ENCODE data around the gene HADH. TPM values are rescaled to one million over a fixed set of nuclear protein-coding genes. Genes with fewer than 3 reads are reported as not detected.

The HADH gene
- polyA plus RNA-seq, 1 of the 3 experiments (the other 2 are of a cell fraction), result 19.4 TPM

DNA sequence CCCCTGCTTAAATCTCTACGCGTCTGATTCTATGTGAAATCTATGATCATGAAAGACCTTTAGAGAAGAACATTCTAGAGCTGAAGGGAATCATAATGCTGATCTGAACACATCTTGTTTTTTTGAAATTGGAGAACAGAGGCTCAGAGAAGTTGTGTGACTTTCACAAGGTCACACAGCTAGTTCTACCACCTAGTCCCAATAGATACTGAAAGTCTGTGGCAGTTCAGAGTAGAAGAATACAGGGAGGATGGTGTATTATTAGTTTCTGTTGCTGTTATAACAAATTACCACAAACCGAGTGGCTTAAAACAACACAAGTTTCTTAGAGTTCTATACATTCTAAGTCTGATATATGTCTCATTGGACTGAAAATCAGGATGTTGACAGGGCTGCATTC lies 43.9 kb upstream of the HADH start (continued):
- TF ChIP-seq, protein P1, sequence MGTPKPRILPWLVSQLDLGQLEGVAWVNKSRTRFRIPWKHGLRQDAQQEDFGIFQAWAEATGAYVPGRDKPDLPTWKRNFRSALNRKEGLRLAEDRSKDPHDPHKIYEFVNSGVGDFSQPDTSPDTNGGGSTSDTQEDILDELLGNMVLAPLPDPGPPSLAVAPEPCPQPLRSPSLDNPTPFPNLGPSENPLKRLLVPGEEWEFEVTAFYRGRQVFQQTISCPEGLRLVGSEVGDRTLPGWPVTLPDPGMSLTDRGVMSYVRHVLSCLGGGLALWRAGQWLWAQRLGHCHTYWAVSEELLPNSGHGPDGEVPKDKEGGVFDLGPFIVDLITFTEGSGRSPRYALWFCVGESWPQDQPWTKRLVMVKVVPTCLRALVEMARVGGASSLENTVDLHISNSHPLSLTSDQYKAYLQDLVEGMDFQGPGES (IDR thresholded peaks at IDR 0.05; ENCODE audit: low read depth, low read length), result no peak

DNA sequence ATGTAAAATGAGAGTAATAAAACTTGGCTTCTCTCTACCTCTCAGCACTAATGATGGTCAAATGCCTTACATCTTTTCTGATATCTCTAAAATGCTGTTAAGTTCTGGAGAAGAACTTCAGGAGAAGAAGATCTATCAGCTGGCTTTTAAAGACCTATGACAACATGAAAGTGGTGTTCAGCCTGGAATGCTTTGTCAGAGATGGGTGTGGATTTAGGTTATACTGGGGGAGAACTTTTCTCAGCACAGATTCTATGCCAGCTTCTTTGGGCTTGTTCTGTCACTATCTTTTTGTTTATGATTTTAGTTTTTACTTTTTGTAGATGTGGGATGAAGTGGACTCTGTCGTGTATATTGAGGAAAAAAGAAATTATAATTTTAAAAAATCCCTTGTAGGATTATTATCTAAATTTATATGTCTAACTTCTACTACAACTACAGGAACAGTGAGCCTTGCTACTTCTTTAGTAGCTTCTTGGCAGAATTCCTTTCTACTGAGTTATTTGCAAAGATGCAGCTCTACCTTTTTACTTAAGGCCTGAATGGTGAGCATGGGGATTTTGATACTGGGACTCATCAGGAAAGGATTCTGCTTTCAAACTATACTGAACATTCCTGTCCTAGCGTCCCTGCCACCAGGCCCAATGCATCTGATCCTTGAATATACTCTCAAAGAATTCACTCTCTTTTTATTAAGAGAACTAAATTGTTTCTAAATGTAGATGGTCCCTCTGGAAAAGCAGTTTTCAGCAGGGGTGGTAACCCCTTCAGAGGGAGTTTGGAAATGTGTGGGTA lies 38.7 kb upstream of the HADH start:
- ChIA-PET POLR2A (no interaction called here), CTCF (no interaction called here)
- H3K9me2 ChIP-seq, result no peaks in the 10 kb centered on the region
- no peak overlapping the region for H2AFZ ChIP-seq (ENCODE audit: low read depth)
- H4K20me1 ChIP-seq (ENCODE audit: insufficient read depth), result no peaks in the 10 kb centered on the region
- H3K27ac ChIP-seq (ENCODE audit: low read depth in 2 of 2, low read length in 1 of 2), result peak overlapping the region in 1 of 2 experiments; percentile 57; a peak in 2 of 4 replicates
- TF ChIP-seq NRF1 (IDR thresholded peaks at IDR 0.05; ENCODE audit: low read depth, low read length) (no peak), TAF1 (IDR thresholded peaks at IDR 0.05; ENCODE audit: borderline replicate concordance, low read depth, low read length) (no peak), RCOR1 (IDR thresholded peaks at IDR 0.05; ENCODE audit: low read length) (no peak), JUND (IDR thresholded peaks at IDR 0.05) (no peak), YY1 (IDR thresholded peaks at IDR 0.05; ENCODE audit: low read depth) (no peak), POLR2AphosphoS5 (IDR thresholded peaks at IDR 0.05; ENCODE audit: low read depth, low read length) (no peak), MXI1 (IDR thresholded peaks at IDR 0.05; ENCODE audit: low read depth, low read length) (no peak)
- TF ChIP-seq, protein P2, sequence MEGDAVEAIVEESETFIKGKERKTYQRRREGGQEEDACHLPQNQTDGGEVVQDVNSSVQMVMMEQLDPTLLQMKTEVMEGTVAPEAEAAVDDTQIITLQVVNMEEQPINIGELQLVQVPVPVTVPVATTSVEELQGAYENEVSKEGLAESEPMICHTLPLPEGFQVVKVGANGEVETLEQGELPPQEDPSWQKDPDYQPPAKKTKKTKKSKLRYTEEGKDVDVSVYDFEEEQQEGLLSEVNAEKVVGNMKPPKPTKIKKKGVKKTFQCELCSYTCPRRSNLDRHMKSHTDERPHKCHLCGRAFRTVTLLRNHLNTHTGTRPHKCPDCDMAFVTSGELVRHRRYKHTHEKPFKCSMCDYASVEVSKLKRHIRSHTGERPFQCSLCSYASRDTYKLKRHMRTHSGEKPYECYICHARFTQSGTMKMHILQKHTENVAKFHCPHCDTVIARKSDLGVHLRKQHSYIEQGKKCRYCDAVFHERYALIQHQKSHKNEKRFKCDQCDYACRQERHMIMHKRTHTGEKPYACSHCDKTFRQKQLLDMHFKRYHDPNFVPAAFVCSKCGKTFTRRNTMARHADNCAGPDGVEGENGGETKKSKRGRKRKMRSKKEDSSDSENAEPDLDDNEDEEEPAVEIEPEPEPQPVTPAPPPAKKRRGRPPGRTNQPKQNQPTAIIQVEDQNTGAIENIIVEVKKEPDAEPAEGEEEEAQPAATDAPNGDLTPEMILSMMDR (IDR thresholded peaks at IDR 0.05), result no peak
- TF ChIP-seq, protein P3, sequence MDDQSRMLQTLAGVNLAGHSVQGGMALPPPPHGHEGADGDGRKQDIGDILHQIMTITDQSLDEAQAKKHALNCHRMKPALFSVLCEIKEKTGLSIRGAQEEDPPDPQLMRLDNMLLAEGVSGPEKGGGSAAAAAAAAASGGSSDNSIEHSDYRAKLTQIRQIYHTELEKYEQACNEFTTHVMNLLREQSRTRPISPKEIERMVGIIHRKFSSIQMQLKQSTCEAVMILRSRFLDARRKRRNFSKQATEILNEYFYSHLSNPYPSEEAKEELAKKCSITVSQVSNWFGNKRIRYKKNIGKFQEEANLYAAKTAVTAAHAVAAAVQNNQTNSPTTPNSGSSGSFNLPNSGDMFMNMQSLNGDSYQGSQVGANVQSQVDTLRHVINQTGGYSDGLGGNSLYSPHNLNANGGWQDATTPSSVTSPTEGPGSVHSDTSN (IDR thresholded peaks at IDR 0.05), result no peak
- H3K4me3 ChIP-seq (ENCODE audit: low read depth in 2 of 2, low read length in 1 of 2), result no peak overlapping the region
- H3K9me3 ChIP-seq, result no peaks in the 10 kb centered on the region
- no peaks in the 10 kb centered on the region for H3K79me2 ChIP-seq (ENCODE audit: insufficient read depth)
- peaks cover 6 to 12% of the 10 kb centered on the region in 2 experiments for H3K36me3 ChIP-seq (replicated peaks in 1 of 2; ENCODE audit: control insufficient read depth in 1 of 2, insufficient read depth in 2 of 2, low read length in 1 of 2)
- H3K9ac ChIP-seq, result no peak overlapping the region
- no peak overlapping the region for H3K4me2 ChIP-seq
- H3K4me1 ChIP-seq (ENCODE audit: control insufficient read depth in 1 of 2, insufficient read depth in 2 of 2, low read depth in 1 of 2, low read length in 1 of 2), result no peaks in the 10 kb centered on the region
- 73% methylated on average over 2 of the region's 2 CpGs for WGBS (ENCODE audit: low lambda C conversion rate)
- H3K27me3 ChIP-seq (ENCODE audit: insufficient read depth), result no peaks in the 10 kb centered on the region
- no peak for DNase-seq
- peaks cover 10% of the 10 kb centered on the region for H3F3A ChIP-seq (replicated peaks; ENCODE audit: insufficient read depth)

DNA sequence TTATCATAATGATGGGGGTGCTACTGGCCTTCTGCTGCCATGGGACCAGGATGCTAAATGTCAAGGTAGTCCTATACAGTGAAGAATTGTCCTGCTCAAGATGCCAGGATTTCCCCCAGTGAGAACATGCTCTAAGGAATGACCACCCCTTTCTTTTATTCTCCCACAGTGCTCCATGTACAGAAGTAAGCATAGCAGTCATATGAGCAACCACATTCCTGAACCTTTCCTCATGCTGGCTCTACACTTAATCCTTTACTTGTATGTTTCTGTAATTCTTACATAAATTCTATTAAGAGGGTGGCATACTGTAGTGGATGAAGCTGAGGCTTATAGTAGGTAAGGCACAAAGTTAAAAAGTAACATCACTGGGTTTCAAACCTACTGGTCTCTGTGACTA lies 38.1 kb upstream of the HADH start:
- POLR2A ChIA-PET, result no interaction called here
- H2AFZ ChIP-seq (ENCODE audit: low read depth), result no peak overlapping the region
- peaks cover 10% of the 10 kb centered on the region for H3F3A ChIP-seq (replicated peaks; ENCODE audit: insufficient read depth)
- H3K27ac ChIP-seq (ENCODE audit: low read depth in 2 of 2, low read length in 1 of 2), result peak overlapping the region in 1 of 2 experiments; percentile 57; a peak in 2 of 4 replicates
- no peak overlapping the region for H3K9ac ChIP-seq
- no peaks in the 10 kb centered on the region for H3K9me3 ChIP-seq
- no peak for DNase-seq
- no peaks in the 10 kb centered on the region for H3K9me2 ChIP-seq
- H3K4me1 ChIP-seq (ENCODE audit: control insufficient read depth in 1 of 2, insufficient read depth in 2 of 2, low read depth in 1 of 2, low read length in 1 of 2), result no peaks in the 10 kb centered on the region
- H3K79me2 ChIP-seq (ENCODE audit: insufficient read depth), result no peaks in the 10 kb centered on the region
- CTCF ChIA-PET, result interaction anchor here (0.8 to 1.2 kb wide), 3 partner anchors 20 to 374 kb away, joined by 3 to 4 read pairs (median 3); partner anchors contain the start of gene CYP2U1
- peaks cover 6 to 9% of the 10 kb centered on the region in 2 experiments for H3K36me3 ChIP-seq (replicated peaks in 1 of 2; ENCODE audit: control insufficient read depth in 1 of 2, insufficient read depth in 2 of 2, low read length in 1 of 2)
- no peaks in the 10 kb centered on the region for H4K20me1 ChIP-seq (ENCODE audit: insufficient read depth)
- no peaks in the 10 kb centered on the region for H3K27me3 ChIP-seq (ENCODE audit: insufficient read depth)
- H3K4me3 ChIP-seq (ENCODE audit: low read depth in 2 of 2, low read length in 1 of 2), result no peak overlapping the region
- H3K4me2 ChIP-seq, result no peak overlapping the region
- TF ChIP-seq CHD2 (IDR thresholded peaks at IDR 0.05; ENCODE audit: low read length, partially characterized antibody) (no peak), MEF2A (IDR thresholded peaks at IDR 0.05; ENCODE audit: borderline replicate concordance, low read depth) (no peak), RFX5 (IDR thresholded peaks at IDR 0.05; ENCODE audit: low read length) (no peak)
- TF ChIP-seq, protein P4, sequence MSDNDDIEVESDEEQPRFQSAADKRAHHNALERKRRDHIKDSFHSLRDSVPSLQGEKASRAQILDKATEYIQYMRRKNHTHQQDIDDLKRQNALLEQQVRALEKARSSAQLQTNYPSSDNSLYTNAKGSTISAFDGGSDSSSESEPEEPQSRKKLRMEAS (IDR thresholded peaks at IDR 0.05; ENCODE audit: low read depth), result no peak
- TF ChIP-seq, protein P5, sequence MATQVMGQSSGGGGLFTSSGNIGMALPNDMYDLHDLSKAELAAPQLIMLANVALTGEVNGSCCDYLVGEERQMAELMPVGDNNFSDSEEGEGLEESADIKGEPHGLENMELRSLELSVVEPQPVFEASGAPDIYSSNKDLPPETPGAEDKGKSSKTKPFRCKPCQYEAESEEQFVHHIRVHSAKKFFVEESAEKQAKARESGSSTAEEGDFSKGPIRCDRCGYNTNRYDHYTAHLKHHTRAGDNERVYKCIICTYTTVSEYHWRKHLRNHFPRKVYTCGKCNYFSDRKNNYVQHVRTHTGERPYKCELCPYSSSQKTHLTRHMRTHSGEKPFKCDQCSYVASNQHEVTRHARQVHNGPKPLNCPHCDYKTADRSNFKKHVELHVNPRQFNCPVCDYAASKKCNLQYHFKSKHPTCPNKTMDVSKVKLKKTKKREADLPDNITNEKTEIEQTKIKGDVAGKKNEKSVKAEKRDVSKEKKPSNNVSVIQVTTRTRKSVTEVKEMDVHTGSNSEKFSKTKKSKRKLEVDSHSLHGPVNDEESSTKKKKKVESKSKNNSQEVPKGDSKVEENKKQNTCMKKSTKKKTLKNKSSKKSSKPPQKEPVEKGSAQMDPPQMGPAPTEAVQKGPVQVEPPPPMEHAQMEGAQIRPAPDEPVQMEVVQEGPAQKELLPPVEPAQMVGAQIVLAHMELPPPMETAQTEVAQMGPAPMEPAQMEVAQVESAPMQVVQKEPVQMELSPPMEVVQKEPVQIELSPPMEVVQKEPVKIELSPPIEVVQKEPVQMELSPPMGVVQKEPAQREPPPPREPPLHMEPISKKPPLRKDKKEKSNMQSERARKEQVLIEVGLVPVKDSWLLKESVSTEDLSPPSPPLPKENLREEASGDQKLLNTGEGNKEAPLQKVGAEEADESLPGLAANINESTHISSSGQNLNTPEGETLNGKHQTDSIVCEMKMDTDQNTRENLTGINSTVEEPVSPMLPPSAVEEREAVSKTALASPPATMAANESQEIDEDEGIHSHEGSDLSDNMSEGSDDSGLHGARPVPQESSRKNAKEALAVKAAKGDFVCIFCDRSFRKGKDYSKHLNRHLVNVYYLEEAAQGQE (IDR thresholded peaks at IDR 0.05; ENCODE audit: low read depth, low read length), result no peak

Measured in SK-N-SH (cell line).